Calu3 (cell line): ENCODE measurements around the gene ABLIM2. TPM values are rescaled to one million over a fixed set of nuclear protein-coding genes. Genes with fewer than 3 reads are reported as not detected.

Source experiments
- BruUV-seq: library from RNA; stranded (reverse); fragments of 400-500 nt; replicated peaks from 2 replicates; lab custom pipeline; 2021; lab: Mats Ljungman, UMichigan
- CTCF ChIA-PET: fragments of 300-600 bp; sonication (Branson Sonifier 250); formaldehyde crosslinking; loops from one replicate; lab custom pipeline; 2022; ENCODE audit warnings: antibody characterized with exemption; lab: Charles Lee
- DNase-seq: peaks from one replicate; pipeline ENCODE4 v3.0.0; 2022
- H3K27ac Mint-ChIP-seq: one replicate; pipeline ENCODE4 v1.8.0; 2022; ENCODE audit warnings: mixed read lengths; ENCODE audit not compliant: unreplicated experiment
- H3K27me3 Mint-ChIP-seq: one replicate; pipeline ENCODE4 v1.8.0; 2022; ENCODE audit warnings: mixed read lengths; ENCODE audit not compliant: unreplicated experiment
- H3K36me3 Mint-ChIP-seq: one replicate; pipeline ENCODE4 v1.8.0; 2022; ENCODE audit warnings: mild to moderate bottlenecking, moderate library complexity, mixed read lengths; ENCODE audit not compliant: insufficient read depth, unreplicated experiment
- H3K4me1 Mint-ChIP-seq: one replicate; pipeline ENCODE4 v1.8.0; 2022; ENCODE audit warnings: mild to moderate bottlenecking, low read depth, mixed read lengths; ENCODE audit not compliant: unreplicated experiment
- H3K4me3 Mint-ChIP-seq: one replicate; pipeline ENCODE4 v1.8.0; 2022; ENCODE audit warnings: mild to moderate bottlenecking, low read depth, moderate library complexity, mixed read lengths; ENCODE audit not compliant: unreplicated experiment
- H3K9me3 Mint-ChIP-seq: one replicate; pipeline ENCODE4 v1.8.0; 2022; ENCODE audit warnings: low read depth, mixed read lengths; ENCODE audit not compliant: unreplicated experiment
- intact Hi-C: fragments of 100-400 bp; cut with micrococcal nuclease; formaldehyde crosslinking; loops from one replicate; pipeline ENCODE4 v1.10.0; 2022; ENCODE audit not compliant: unreplicated experiment
- total RNA-seq: library from RNA; stranded (reverse); gene quantifications from 2 replicates; pipeline ENCODE4 v1.2.3, GENCODE V29; 2022
- TF ChIP-seq, protein P1 (sequence below): fragments of 200-600 bp; IDR thresholded peaks from one replicate; pipeline ENCODE4 v1.8.0; 2022; ENCODE audit warnings: antibody characterized with exemption; ENCODE audit not compliant: unreplicated experiment

The ABLIM2 gene
- total RNA-seq, 1 experiment from 2014 or later, result 1.0 TPM

DNA sequence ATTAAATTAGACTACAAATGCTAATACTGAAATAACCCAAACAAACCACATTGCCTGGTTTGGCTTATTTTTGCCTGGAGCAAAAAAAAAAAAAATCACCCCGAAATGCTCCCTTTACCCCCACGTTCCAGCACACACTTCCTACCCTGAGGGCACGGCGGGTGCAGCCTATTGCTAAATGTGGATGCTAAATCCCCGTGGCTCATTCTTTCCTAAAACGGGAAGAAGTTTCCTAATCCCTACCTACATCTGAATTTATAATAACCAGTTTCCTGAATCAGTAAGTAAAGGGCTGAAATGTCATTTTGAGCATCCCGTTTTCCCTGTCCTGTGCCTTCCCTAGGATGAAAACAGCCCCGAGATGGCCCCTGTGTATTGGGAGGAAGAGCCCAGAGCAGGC is 97.0 kb downstream of the ABLIM2 start:
- Mint-ChIP-seq H3K4me1 (no peaks in the 10 kb centered on the region), H3K27me3 (no peaks in the 10 kb centered on the region), H3K36me3 (no peaks in the 10 kb centered on the region), H3K27ac (no peak overlapping the region), H3K9me3 (peaks cover 7% of the 10 kb centered on the region), H3K4me3 (no peak overlapping the region)
- TF ChIP-seq, protein P1, sequence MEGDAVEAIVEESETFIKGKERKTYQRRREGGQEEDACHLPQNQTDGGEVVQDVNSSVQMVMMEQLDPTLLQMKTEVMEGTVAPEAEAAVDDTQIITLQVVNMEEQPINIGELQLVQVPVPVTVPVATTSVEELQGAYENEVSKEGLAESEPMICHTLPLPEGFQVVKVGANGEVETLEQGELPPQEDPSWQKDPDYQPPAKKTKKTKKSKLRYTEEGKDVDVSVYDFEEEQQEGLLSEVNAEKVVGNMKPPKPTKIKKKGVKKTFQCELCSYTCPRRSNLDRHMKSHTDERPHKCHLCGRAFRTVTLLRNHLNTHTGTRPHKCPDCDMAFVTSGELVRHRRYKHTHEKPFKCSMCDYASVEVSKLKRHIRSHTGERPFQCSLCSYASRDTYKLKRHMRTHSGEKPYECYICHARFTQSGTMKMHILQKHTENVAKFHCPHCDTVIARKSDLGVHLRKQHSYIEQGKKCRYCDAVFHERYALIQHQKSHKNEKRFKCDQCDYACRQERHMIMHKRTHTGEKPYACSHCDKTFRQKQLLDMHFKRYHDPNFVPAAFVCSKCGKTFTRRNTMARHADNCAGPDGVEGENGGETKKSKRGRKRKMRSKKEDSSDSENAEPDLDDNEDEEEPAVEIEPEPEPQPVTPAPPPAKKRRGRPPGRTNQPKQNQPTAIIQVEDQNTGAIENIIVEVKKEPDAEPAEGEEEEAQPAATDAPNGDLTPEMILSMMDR, result no peak
- intact Hi-C loops, result no loop called here
- BruUV-seq, result no TSS peak
- CTCF ChIA-PET, result no interaction called here
- no peak for DNase-seq

DNA sequence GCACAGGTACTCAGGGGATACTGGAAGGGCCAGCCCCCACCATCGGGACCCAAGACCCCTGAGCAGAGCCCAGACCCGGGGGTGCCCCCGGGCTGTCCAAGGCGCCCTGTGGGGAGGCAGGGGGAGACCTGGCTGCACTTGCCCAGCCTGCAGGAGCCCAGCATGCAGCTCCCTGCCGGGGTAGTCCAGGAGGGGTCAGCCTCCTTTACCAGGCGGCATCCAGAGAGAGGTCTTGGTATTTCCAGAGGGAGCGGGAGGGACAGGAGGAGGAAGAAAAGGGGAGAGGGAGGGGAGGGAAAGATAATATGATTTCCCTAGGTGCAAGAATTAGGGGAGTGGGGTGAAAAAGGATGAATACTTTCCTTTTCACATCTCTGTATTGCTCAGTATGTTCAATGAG is 97.5 kb downstream of the ABLIM2 start:
- H3K27me3 Mint-ChIP-seq, result no peaks in the 10 kb centered on the region
- intact Hi-C loops, result no loop called here
- CTCF ChIA-PET, result no interaction called here
- DNase-seq, result no peak
- no peaks in the 10 kb centered on the region for H3K4me1 Mint-ChIP-seq
- TF ChIP-seq, protein P1, result no peak
- no TSS peak for BruUV-seq
- H3K4me3 Mint-ChIP-seq, result no peak overlapping the region
- H3K9me3 Mint-ChIP-seq, result peaks cover 7% of the 10 kb centered on the region
- H3K36me3 Mint-ChIP-seq, result no peaks in the 10 kb centered on the region
- H3K27ac Mint-ChIP-seq, result no peak overlapping the region

DNA sequence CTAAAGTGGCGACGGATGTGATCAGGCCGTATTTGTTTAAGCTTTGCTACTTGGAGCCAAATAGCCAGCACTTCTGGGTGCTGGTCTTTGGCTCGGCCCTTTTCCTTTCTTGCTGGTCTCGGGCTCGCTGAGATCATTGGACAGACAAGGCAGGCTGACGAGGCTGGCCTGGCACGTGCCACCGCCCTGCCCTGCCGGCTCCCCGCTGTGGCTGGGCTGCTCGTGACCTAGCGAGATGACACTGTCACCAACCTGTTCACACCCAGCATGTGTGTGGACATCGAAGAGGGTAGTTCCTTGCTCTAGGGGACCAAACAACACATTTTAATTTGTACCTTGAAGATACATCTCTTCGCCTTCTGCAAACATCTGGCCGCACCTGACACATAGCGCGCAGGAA is 98.0 kb downstream of the ABLIM2 start:
- Mint-ChIP-seq H3K4me3 (no peak overlapping the region), H3K27me3 (no peaks in the 10 kb centered on the region), H3K27ac (no peak overlapping the region), H3K4me1 (no peaks in the 10 kb centered on the region), H3K9me3 (peaks cover 7% of the 10 kb centered on the region), H3K36me3 (no peaks in the 10 kb centered on the region)
- CTCF ChIA-PET, result no interaction called here
- intact Hi-C loops, result no loop called here
- TF ChIP-seq, protein P1, result no peak
- no peak for DNase-seq
- no TSS peak for BruUV-seq

DNA sequence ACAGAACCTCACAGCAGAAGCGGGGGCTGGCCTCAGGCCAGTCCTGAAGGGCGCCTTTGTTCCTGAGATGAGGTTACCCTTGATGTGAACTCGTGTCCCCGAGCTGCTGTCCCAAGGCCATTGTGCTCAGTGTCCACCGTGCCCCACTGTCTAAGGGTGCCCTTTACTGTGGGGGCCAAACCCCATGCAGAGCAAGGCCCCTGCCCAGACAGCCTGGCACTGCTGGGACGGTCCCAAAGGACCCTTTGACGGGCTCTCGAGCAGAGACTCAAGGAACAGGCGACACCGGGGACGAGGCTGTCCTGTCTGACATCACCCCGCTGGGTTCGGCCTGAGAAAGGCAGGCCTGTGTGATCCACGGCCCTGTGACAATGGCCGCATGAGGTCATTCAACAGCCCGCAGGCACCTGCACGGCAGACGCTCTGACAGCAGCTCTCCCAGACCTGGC is 100.6 kb downstream of the ABLIM2 start:
- Mint-ChIP-seq H3K27ac (no peak overlapping the region), H3K36me3 (no peaks in the 10 kb centered on the region), H3K4me3 (no peak overlapping the region), H3K4me1 (no peaks in the 10 kb centered on the region), H3K27me3 (no peaks in the 10 kb centered on the region), H3K9me3 (no peaks in the 10 kb centered on the region)
- TF ChIP-seq, protein P1, result no peak
- BruUV-seq, result no TSS peak
- intact Hi-C loops, result no loop called here
- CTCF ChIA-PET, result no interaction called here
- DNase-seq, result no peak
